Panc1 (cell line): ENCODE data around the gene UBTD1. TPM values are rescaled to one million over a fixed set of nuclear protein-coding genes. Genes with fewer than 3 reads are reported as not detected.
A peak's percentile ranks its signal among the peaks of the same experiment; 100 is the strongest.
"Not testable (repeated sequence)": the region's sequence is repeated elsewhere in the genome, so short reads cannot be mapped to it uniquely, and the experiment has no call there.

ENCODE experiments used
- ATAC-seq: fragments of 200-7000 bp; cut with Tn5 transposase; 2 replicates; pipeline ENCODE4 v1.9.1; 2020; ENCODE audit warnings: mild to moderate bottlenecking, moderate library complexity
- BruUV-seq: library from RNA; stranded (reverse); fragments of 400-500 nt; replicated peaks from 2 replicates; lab custom pipeline; 2021; lab: Mats Ljungman, UMichigan
- CTCF ChIA-PET: fragments of 300-600 bp; sonication (Branson Sonifier 250); formaldehyde crosslinking; loops from one replicate; lab custom pipeline; 2022; ENCODE audit warnings: antibody characterized with exemption; lab: Charles Lee
- POLR2A ChIA-PET: fragments of 300-600 bp; sonication (Branson Sonifier 250); formaldehyde crosslinking; loops from one replicate; lab custom pipeline; 2022; ENCODE audit warnings: antibody characterized with exemption; lab: Charles Lee
- DNase-seq: peaks from one replicate; pipeline ENCODE4 v3.0.0-alpha.2; 2010; ENCODE audit warnings: low read depth, low spot score
- H3K27ac ChIP-seq: 2 replicates; pipeline ENCODE4 v1.5.1; 2011; ENCODE audit warnings: mild to moderate bottlenecking, low read length, inconsistent platforms
- H3K27me3 ChIP-seq: fragments of 200-500 bp; sonication (Bioruptor generic); 2 replicates; pipeline ENCODE4 v1.6.0; 2014; ENCODE audit warnings: low read length, inconsistent platforms; ENCODE audit not compliant: control insufficient read depth, insufficient read depth
- H3K36me3 ChIP-seq: fragments of 200-500 bp; sonication (Bioruptor generic); 2 replicates; pipeline ENCODE4 v1.5.1; 2014; ENCODE audit warnings: inconsistent platforms, mild to moderate bottlenecking, low read length, moderate library complexity; ENCODE audit not compliant: control insufficient read depth, insufficient read depth
- H3K4me1 ChIP-seq: 2 replicates; pipeline ENCODE4 v1.5.1; 2011; ENCODE audit warnings: inconsistent platforms, mild to moderate bottlenecking, low read length, moderate library complexity; ENCODE audit not compliant: control insufficient read depth, insufficient read depth
- H3K4me3 ChIP-seq, 2 experiments: 2 replicates each; pipeline ENCODE4 v1.5.1; 2011 to 2012; ENCODE audit warnings: low read depth in 2 of 2, low read length in 2 of 2, mild to moderate bottlenecking in 2 of 2, inconsistent platforms in 1 of 2, moderate library complexity in 1 of 2
- H3K9me3 ChIP-seq: fragments of 200-500 bp; sonication (Bioruptor generic); 2 replicates; pipeline ENCODE4 v1.5.1; 2014; ENCODE audit warnings: low read depth, mild to moderate bottlenecking, inconsistent platforms, low read length, moderate library complexity; ENCODE audit not compliant: control insufficient read depth, insufficient read depth
- POLR2AphosphoS5 ChIP-seq: IDR thresholded peaks from 2 replicates; pipeline ENCODE4 v1.6.1; 2012; ENCODE audit warnings: mild to moderate bottlenecking, low read depth, low read length, moderate library complexity
- REST ChIP-seq, 2 experiments: IDR thresholded peaks; 2 replicates each; pipeline ENCODE4 v1.6.1; 2011 to 2012; ENCODE audit warnings: low read depth in 2 of 2, control low read depth in 1 of 2, low read length in 1 of 2, mild to moderate bottlenecking in 1 of 2, moderate library complexity in 1 of 2; ENCODE audit not compliant: insufficient read depth in 1 of 2
- SIN3A ChIP-seq: IDR thresholded peaks from 2 replicates; pipeline ENCODE4 v1.6.1; 2012; ENCODE audit warnings: low read depth, mild to moderate bottlenecking, low read length, moderate library complexity, borderline replicate concordance; ENCODE audit not compliant: insufficient read depth
- TCF7L2 ChIP-seq: IDR thresholded peaks from 2 replicates; pipeline ENCODE4 v1.6.1; 2011; ENCODE audit warnings: mild to moderate bottlenecking, low read depth, low read length, inconsistent platforms
- in situ Hi-C: cut with HindIII; loops from 2 replicates; pipeline ENCODE4 v1.10.0; 2016; ENCODE audit warnings: low sequenced_read_pairs, low pct_unique_long_range_greater_than_20kb
- intact Hi-C: fragments of 100-400 bp; cut with micrococcal nuclease; formaldehyde crosslinking; loops from one replicate; pipeline ENCODE4 v1.10.0; 2022; ENCODE audit not compliant: unreplicated experiment
- total RNA-seq: library from RNA; stranded (reverse); gene quantifications from one replicate; pipeline ENCODE4 v1.2.1, GENCODE V29; 2021; ENCODE audit not compliant: unreplicated experiment
- TF ChIP-seq, protein P1 (sequence below): fragments of 450-650 bp; IDR thresholded peaks from 2 replicates; pipeline ENCODE4 v1.5.1; 2017; ENCODE audit warnings: mild to moderate bottlenecking

The UBTD1 gene
- total RNA-seq, 1 experiment from 2014 or later: 55.6 TPM

DNA sequence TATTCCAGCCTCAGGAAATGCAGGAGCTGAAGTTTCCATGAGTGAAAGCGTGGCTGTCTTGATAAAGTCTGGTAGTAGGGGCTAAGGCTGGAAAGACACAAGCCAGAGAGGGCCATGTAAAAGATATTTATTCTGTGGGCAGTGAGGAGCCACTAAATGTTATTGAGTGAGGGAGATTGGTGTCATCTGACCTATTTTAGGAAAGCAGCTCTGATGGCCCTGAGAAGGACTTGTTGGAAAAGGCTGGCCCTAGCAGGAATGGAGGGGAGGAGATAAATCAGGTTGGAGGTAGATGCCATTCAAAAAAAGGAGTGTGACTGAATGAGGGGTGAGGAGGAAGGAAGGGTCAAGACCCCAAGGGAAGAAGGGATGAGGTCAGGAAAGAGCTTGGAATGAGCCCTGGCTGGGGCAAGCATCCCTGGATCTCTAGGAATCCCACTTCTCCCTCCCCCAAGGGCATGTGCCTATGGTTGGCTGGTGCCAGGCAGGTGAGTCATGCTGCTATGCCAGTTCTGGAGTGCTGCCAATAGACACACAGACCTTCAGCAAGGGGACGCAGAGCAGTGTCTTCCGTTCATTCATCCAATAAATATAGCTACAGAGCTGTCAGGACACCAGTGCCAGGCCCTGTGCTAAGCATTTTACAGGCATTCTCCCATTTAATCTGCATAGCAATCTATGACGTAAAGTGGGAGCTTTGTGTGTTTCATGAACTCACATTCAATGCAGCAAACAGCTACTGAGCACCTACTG is 75.8 kb downstream of the UBTD1 start:
- H3K27ac ChIP-seq: peak overlapping the region; percentile 87
- no TSS peak for BruUV-seq
- peak; percentile 94 for DNase-seq
- H3K4me1 ChIP-seq: peaks cover 55% of the 10 kb centered on the region
- intact Hi-C loops (no loop called here), in situ Hi-C loops (no loop called here)
- no peaks in the 10 kb centered on the region for H3K27me3 ChIP-seq
- ChIA-PET POLR2A (interaction anchor here (0.6 kb wide), 1 partner anchor 25 kb away, joined by 3 read pairs; no protein-coding TSS in a partner anchor), CTCF (interaction anchor here (0.6 to 1.6 kb wide), 3 partner anchors 22 to 110 kb away, joined by 4 to 5 read pairs (median 5); no protein-coding TSS in a partner anchor)
- no peaks in the 10 kb centered on the region for H3K9me3 ChIP-seq
- TF ChIP-seq, protein P1, sequence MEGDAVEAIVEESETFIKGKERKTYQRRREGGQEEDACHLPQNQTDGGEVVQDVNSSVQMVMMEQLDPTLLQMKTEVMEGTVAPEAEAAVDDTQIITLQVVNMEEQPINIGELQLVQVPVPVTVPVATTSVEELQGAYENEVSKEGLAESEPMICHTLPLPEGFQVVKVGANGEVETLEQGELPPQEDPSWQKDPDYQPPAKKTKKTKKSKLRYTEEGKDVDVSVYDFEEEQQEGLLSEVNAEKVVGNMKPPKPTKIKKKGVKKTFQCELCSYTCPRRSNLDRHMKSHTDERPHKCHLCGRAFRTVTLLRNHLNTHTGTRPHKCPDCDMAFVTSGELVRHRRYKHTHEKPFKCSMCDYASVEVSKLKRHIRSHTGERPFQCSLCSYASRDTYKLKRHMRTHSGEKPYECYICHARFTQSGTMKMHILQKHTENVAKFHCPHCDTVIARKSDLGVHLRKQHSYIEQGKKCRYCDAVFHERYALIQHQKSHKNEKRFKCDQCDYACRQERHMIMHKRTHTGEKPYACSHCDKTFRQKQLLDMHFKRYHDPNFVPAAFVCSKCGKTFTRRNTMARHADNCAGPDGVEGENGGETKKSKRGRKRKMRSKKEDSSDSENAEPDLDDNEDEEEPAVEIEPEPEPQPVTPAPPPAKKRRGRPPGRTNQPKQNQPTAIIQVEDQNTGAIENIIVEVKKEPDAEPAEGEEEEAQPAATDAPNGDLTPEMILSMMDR: no peak
- peak in 1 of 2 experiments; percentile 72; a peak in 1 of 4 replicates for TF ChIP-seq REST (IDR thresholded peaks at IDR 0.05; ENCODE audit: insufficient read depth in 1 of 2, low read depth in 2 of 2, low read length in 1 of 2)
- TF ChIP-seq POLR2AphosphoS5: peak; percentile 96
- TF ChIP-seq TCF7L2: peak; percentile 35; the same call in 1 of the 2 replicates
- TF ChIP-seq SIN3A: 0 out of 2 replicates have a peak, but pooled peaks have one; percentile 43
- H3K36me3 ChIP-seq: no peaks in the 10 kb centered on the region
- no peak overlapping the region for H3K4me3 ChIP-seq
- ATAC-seq: peak; percentile 88

GRCh38 chr10:97575127-97575668 is 76.5 kb downstream of the UBTD1 start:
- intact Hi-C loops (no loop called here), in situ Hi-C loops (no loop called here)
- POLR2A ChIA-PET: interaction anchor here (0.6 kb wide), 1 partner anchor 41 kb away, joined by 3 read pairs; no protein-coding TSS in a partner anchor
- ATAC-seq: peak; percentile 49
- no peak for DNase-seq
- Histone ChIP-seq H3K27ac (peak overlapping the region; percentile 87), H3K4me1 (peaks cover 55% of the 10 kb centered on the region), H3K27me3 (no peaks in the 10 kb centered on the region), H3K4me3 (no peak overlapping the region), H3K36me3 (no peaks in the 10 kb centered on the region), H3K9me3 (no peaks in the 10 kb centered on the region)
- TF ChIP-seq SIN3A: no peak
- TF ChIP-seq TCF7L2: no peak
- TF ChIP-seq, protein P1: no peak
- TF ChIP-seq REST (IDR thresholded peaks at IDR 0.05; ENCODE audit: insufficient read depth in 1 of 2, low read depth in 2 of 2, low read length in 1 of 2): no peak
- TF ChIP-seq POLR2AphosphoS5: no peak
- BruUV-seq: no TSS peak
- CTCF ChIA-PET: interaction anchor here (0.6 to 1.6 kb wide), 2 partner anchors 22 to 37 kb away, joined by 4 to 5 read pairs; no protein-coding TSS in a partner anchor

DNA sequence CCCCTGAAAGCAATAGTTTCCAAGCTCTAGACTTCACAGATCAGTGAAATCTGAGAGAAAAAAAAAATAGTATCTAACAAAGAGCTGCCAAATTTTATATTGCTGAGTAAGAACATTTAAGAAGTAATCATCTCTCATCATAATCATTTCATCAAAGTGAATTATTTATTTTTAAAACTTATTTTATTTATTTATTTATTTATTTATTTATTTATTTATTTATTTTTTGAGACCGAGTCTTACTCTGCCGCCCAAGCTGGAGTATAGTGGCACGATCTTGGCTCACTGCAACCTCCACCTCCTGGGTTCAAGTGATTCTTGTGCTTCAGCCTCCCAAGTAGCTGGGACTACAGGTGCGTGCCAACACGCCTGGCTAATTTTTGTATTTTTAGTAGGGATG is 77.8 kb downstream of the UBTD1 start:
- DNase-seq, H3K4me3 ChIP-seq, H3K27me3 ChIP-seq, H3K36me3 ChIP-seq, in situ Hi-C loops, intact Hi-C loops, H3K9me3 ChIP-seq, ATAC-seq, BruUV-seq: not testable (repeated sequence)
- CTCF ChIA-PET: interaction anchor here (0.6 kb wide), 1 partner anchor 35 kb away, joined by 4 read pairs; no protein-coding TSS in a partner anchor
- H3K4me1 ChIP-seq: peaks cover 44% of the 10 kb centered on the region
- H3K27ac ChIP-seq: peak overlapping the region; percentile 87
- POLR2A ChIA-PET: interaction anchor here (0.7 kb wide), 1 partner anchor 173 kb away, joined by 3 read pairs; no protein-coding TSS in a partner anchor
